SKM-1 treated with dmso at 0.1 percent for 144 hours (cell line): ENCODE data around the gene GBF1.
A peak's percentile ranks its signal among the peaks of the same experiment; 100 is the strongest.

Experiments
- DNase-seq: peaks from one replicate; lab custom pipeline; 2025; ENCODE audit not compliant: unreplicated experiment; lab: John Stamatoyannopoulos, UW

Gene GBF1, protein sequence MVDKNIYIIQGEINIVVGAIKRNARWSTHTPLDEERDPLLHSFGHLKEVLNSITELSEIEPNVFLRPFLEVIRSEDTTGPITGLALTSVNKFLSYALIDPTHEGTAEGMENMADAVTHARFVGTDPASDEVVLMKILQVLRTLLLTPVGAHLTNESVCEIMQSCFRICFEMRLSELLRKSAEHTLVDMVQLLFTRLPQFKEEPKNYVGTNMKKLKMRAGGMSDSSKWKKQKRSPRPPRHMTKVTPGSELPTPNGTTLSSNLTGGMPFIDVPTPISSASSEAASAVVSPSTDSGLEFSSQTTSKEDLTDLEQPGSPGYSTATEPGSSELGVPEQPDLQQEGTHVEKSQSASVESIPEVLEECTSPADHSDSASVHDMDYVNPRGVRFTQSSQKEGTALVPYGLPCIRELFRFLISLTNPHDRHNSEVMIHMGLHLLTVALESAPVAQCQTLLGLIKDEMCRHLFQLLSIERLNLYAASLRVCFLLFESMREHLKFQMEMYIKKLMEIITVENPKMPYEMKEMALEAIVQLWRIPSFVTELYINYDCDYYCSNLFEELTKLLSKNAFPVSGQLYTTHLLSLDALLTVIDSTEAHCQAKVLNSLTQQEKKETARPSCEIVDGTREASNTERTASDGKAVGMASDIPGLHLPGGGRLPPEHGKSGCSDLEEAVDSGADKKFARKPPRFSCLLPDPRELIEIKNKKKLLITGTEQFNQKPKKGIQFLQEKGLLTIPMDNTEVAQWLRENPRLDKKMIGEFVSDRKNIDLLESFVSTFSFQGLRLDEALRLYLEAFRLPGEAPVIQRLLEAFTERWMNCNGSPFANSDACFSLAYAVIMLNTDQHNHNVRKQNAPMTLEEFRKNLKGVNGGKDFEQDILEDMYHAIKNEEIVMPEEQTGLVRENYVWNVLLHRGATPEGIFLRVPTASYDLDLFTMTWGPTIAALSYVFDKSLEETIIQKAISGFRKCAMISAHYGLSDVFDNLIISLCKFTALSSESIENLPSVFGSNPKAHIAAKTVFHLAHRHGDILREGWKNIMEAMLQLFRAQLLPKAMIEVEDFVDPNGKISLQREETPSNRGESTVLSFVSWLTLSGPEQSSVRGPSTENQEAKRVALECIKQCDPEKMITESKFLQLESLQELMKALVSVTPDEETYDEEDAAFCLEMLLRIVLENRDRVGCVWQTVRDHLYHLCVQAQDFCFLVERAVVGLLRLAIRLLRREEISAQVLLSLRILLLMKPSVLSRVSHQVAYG (N-terminal part only)

DNA sequence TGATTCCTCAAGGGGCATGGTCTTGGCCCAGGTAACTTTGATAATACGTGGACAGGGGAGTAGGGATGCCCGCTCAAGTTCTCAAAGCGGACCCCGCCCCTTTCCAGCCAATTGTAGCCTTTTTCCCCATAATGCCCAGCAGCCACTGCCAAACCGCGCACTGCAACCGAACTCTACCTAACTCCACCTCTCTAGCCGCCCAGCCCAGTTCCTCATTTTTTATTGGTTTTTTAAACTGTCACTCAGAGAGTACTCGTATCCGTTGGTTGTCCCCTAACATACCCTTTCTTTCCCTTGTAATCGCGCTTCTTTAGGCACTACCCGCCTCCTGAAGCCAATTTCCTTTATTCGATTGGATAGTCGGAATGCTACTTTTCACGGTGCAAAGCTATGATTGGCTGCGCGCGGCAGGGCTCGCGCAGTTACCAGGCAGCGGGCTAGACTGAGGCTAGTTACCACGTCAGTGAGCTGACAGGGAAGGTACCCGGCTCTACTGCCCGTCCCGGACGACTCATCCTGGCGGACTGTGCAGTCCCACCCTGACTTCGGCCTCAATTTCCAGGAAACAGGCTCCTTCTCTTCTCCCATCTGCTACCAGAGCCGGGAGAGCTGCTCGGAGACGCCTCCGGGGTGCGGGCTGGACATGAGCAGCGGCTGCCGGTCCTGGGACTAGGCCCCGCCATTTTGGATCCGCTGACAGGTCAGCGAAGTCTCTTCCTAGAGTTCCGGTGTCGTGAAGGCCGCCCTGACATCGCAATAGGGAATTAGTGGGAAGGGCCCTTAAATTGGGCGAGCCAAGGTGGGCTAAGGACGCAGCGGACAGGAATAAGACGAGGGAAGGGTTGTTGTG, at the start of gene GBF1:
Gene GBF1, plus strand, starts transcription at position 451 of the 850 bp plus-strand sequence. CDS start 13,407 bp downstream, outside the sequence.
- peak; percentile 99 for DNase-seq

DNA sequence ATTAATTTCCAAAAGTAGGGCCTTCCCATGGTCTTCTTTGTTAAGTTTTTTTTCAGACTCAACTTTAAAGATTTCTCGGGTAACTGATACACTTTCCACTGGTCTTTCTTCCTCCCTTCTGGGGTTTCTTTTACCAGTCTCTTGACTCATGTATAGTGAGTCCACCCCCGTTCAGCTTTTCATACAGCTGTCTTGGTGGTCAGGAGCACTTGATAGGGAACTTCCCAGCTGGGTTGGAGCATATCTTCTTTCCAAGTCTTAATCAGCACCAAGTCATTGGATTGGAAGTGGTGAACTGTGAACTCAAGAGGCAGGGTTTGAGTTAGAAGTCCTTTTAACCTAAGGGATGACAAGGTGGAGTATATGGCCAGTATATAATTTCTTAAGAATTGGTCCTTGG, 48.4 kb upstream of the GBF1 start:
- DNase-seq: no peak

DNA sequence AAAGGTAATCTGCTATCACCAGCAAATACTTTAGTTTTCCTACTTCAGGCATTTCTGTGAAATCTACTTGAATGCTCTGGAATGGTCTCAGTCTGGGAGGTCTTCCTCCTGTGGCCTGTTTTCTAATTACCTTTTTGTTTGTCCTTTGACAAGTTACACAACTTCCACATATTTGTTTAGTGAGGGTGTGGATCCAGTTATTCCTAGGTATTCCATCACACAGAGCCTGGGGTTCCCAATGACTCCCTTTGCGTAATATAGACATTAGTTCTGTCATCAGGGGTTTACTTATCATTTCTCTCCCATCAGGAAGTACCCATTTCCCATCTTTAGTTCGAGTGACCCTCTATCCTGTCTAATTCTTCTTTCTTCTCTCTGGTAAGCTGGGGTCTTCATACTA, 47.3 kb upstream of the GBF1 start:
- no peak for DNase-seq

DNA sequence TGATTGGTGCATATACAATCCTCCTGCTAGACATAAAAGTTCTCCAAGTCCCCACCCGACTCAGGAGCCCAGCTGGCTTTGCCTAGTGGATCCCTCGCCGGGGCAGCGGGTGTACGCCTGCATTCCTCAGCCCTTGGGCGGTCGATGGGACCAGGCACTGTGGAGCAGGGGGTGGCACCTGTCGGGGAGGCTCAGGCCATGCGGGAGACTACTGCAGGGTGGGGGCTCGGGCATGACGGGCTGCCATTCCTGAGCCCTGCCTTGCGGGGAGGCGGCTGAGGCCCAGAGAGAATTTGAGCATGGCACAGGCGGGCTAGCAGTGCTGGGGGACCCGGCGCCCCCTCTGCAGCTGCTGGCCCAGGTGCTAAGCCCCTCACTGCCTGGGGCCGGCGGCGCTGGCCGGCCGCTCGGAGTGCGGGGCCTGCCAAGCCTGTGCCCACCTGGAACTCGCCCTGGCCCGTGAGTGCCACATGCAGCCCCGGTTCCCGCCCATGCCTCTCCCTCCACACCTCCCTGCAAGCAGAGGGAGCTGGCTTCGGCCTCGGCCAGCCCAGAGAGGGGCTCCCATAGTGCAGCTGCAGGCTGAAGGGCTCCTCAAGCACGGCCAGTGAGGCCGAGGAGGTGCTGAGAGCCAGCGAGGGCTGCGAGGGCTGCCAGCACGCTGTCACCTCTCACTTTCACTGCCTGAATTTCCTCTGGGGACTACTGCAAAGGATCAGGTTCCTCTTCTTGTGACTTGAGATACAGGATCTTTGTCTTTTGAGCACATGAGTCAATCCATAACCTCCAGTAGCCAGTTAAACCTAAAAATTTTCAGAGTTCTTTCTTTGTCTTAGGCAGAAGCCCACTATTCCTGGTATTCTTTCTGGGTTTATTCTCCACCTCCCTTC, 44.3 kb upstream of the GBF1 start:
- DNase-seq: no peak

DNA sequence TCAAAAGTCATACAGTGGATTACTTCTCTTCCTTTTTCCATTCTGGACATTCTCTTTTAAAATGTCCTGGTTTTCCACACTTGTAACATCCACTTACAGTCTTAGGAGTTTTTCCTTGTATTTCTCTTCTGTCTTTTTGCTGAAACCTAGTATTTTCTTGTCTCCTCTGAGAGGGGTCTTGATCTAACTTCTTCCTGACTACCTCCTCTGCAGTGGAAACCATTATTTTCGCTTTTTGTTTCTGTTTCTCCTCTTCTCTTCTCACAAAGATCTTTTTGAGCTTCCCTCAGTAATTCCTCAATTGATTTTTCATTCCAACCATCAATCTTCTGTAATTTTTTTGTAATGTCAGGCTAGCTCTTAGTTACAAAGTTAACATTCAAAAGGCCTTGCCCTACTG, 42.9 kb upstream of the GBF1 start:
- no peak for DNase-seq

DNA sequence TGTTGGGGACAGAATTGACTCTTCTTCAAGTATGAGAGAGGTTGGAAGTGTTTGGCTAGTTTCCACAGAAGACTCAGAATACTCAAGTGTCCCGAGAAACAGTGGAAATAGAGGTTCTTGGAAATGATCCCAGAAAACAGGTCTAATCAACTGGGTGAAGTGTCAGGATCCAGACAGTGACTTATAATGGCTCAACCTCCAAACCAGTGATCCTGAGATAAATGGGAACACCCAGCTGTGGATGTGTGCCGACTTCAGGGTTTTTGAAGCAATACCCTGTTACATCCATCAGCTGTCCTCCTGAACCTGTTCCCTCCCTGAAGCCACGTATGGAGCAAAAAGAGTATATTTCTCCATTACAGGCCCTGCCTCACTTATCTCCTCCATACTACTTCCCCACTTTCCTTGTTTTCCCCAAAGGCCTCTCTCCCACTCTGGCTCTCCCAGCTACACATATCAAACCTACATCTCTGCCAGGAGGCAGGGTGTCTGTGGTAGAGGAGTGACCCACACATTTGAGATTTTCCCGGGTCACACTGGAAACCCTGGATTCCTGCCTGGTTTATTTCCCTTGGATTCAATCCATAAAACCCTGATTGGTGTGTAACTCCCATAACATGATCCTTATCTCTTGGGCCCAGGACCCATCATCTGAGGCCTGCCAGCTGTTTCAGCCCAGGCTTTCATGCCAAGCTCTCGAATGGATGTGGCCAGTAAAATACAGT, 36.9 kb upstream of the GBF1 start:
- no peak for DNase-seq

DNA sequence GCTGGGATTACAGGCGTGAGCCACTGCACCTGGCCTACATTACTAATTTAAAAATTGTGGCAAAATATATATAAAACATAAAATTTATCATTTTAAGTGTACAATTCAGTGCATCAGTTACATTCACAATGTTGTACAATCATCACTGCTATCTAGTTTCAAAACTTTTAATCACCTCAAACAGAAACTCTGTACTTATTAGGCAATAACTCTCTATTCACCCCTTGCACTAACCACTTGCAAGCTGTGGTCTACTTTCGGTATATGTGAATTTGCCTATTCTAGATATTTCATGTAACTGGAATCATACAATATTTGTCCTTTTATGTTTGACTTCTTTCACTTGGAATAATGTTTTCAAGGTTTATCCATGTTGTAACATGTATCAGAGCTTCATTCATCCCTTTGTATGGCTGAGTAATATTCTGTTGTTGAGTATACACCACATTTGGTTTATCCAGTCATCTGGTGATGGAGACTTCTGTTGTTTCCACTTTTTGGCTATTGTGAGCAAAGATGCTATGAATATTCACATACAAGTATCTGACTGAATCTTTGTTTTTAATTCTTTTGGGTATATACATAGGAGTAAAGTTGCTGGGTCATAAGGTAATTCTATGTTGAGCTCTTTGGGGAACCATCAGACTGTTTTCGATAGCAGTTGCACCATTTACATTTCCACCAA, 33.6 kb upstream of the GBF1 start:
- DNase-seq: no peak

DNA sequence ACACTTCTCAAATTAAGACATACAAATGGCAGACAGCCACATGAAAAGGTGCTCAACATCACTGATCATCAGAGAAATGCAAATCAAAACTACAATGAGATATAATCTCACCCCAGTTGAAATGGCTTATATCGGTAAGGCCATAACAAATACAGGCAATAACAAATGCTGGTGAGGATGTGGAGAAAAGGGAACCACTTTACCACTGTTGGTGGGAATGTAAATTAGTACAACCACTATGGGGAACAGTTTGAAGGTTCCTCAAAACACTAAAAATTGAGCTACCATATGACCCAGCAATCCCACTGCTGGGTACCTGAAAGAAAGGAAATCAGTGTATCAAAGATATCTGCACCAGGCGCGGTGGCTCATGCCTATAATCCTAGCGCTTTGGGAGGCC, 31.7 kb upstream of the GBF1 start:
- DNase-seq: peak; percentile 30

DNA sequence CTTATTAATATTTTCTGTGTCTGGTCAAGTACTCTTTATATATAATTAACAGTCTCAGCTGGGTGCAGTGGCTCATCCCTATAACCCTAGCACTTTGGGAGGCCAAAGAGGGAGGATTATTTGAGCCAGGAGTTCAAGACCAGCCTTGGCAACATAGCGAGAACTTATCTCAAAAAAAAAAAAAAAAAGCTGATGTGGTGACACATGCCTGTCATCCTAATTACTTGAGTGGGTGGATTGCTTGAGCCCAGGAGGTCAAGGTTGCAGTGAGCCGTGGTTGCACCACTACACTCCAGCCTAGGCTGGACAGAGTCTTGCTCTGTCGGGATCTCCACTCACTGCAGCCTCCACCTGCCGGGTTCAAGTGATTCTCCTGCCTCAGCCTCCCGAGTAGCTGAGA, 26.0 kb upstream of the GBF1 start:
- no peak for DNase-seq

DNA sequence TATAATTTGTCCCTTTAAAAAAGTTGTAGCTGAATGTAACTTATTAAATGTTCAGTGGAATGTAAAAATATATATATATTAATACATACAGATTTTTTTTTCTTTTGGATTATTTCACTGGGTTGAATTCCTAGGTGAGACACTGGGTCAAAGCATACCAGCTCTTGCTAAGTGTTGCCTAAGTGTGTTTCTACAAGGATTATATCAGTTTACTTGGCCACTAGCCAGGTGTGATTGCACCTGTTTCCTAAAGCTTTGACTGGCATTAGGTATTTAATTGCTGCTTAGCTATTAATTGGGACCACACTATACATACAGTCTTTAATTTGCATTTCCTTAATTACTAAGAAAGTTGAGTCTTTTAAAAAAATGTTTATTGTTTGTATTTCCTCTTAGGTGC, 24.7 kb upstream of the GBF1 start:
- DNase-seq: no peak

DNA sequence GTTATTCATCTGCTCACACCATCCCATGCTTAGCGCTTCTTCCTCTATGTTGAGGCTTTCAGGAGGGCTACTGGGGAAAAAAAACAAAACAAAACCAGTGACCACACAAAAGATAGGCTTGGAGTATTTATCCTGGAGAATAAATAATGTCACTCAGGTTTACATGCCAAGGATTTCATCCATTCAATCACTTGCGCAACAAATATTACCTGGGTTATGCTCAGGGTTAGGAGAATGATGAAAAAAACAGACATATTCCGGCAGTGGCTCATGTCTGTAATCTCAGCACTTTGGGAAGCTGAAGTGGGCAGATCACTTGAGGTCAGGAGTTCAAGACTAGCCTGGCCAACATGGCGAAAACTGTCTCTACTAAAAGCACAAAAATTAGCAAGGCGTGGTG, 22.5 kb upstream of the GBF1 start:
- no peak for DNase-seq

DNA sequence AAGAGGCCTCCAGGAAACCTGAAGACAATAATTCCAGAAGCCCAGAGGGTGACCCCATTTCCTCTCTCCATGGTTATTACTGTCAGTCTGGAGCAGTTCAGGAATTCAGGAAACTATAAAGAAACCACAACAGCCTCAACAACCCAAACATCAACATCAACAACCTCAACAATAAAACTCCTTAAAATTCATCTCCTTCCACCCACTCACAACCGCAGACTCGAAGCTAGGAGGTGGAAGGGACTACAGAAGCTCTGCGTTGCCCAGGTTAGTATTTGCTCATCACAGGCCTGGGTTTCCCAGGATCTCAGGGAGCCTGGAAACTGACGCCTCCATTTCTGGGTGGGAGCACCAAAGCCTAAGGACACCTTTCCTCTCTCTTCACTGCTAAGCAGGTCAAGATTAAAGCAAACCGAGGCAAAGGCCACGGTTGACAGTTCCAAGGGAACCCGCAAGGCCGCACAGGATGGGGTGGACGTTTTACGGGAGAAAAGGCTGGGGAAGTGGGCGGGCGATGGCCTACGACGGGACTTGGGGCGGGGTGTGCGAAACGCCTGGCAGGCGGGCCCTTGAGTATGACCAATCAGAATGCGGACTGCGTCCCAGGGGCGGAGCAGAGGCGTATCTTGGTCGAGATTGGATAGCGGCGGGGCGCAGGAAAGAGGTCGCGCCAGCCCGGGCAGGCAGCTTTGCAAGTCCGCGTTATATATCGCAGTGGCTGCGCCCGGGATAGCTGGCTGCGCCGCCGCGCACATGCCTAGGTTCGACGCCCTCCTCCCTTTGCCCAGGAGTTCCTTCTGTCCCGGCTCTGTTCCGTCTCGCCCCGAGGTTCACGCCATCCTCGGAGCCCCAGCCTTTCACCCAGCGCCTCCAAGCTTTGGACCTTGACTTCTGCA, 19.4 kb upstream of the GBF1 start, which contains the start of gene ELOVL3:
Gene ELOVL3, plus strand, starts transcription at position 654 of the 896 bp plus-strand sequence. CDS start 250 bp downstream, outside the sequence.
- DNase-seq: no peak

DNA sequence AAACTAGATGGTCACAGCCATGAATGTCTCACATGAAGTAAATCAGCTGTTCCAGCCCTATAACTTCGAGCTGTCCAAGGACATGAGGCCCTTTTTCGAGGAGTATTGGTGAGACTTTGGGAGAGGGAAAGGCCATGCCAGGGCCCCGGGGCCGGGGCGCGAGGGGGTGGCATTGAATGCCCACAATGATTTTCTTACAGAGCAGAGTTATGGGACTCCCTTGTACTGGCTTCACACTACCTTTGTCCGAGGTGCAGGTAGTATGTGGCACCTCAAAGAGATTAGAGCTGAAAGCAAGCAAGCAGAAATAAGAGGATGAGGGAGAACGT, 18.8 kb upstream of the GBF1 start:
- no peak for DNase-seq

DNA sequence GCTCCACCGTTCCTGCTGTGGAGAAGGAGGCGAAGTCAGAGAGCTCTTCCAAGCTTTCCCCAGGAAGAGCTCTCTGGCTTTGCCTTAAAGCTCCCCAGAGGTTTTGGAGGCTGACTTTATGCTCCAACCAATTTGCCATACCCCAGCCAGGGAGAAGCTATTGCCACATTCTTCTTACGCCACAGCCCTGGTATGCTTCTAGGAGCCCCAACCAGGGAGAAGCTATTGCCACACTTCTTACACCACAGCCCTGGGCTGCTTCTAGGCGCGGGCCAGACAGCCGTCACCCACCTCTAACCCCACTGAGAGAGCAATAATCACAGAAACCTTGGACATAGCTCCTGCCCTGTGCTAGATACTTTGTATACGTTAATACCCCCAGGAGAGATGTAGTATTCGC, 18.3 kb upstream of the GBF1 start:
- peak; percentile 92 for DNase-seq

DNA sequence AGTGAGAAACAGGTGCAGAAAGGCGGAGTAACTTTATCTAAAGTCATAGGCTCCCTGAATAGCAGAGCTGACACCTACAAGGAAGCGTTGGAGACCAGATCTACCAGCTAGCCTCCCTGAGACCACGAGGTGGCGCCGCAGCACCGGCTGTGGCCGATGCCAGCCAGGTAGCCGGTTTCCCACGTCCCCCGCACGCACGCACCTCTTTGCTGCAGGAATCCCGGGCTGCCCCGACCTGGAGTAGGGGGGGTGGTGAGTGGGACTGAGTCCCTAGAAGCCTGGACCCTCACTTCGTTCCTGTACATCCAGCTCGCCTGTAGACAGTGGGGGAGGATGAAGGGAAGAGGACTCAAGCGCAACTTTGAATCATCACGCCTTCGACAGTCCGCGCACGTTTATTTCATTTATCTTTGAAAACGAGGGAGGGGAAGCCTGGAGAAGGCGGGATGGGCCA, 15.5 kb upstream of the GBF1 start:
- DNase-seq: peak; percentile 72

DNA sequence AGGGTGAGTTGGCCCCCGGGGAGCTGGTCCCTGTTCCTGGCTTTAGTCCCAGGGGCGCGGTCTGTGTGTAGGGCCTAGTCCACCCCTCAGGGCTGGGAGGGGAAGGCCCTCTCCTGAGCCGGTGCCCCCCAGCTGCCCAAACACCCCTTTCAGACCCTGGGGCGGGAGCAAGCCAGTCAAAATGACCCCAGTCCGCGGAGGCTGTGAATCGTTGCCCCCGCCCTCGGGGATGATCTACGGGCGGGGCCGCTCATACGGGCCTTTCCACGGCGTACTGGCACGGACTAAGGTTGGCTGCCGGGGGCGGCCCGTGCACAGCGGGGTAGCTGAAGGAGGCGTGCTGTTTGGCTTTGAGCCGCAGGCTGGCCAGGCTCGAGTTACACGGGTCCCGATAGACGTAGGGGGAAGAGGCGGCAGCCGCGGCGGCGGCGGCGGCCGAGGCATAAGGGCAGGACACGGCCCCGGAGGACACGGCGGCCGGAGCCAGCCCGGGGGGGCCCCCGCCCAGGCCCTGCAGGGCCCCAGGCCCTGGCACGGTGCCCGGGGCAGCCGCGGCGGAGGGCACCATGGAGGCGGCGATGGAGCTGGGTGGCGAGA, 15.0 kb upstream of the GBF1 start:
- no peak for DNase-seq

DNA sequence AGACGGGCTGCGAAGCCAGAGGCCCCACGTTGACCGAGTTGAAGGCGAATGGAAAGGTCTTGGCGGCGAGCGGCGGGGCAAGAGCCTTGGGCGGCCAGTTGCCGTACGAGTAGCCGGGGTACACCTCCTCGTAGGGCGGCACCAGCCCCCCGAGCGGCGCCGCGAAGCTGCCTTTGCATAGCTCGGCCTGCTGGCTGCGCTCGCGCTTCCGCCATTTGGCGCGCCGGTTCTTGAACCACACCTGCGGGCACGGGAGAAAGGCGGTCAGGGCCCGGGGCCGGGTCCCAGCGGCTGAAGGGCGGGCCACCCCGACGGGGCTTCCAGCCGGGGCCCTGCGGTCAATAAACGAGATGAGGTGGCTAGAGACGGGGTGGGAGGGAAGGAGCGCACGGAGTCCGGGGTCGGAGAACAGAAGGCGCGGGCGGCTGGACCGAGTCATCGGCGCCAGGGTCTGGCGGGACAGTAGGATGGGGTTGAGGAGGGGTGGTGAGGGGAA, 14.4 kb upstream of the GBF1 start:
- DNase-seq: no peak
